CD14-positive monocyte (primary cell): ENCODE data around the gene KDF1. TPM values are rescaled to one million over a fixed set of nuclear protein-coding genes. Genes with fewer than 3 reads are reported as not detected.

Experiments used
- DNase-seq, 3 donors: peaks; one replicate each; pipeline ENCODE4 v3.0.0-alpha.2; 2011 to 2022
- H2AFZ ChIP-seq: 2 replicates; pipeline ENCODE4 v1.6.0; 2012; ENCODE audit warnings: mild to moderate bottlenecking, low read depth, low read length, inconsistent platforms; ENCODE audit not compliant: insufficient read depth, poor library complexity, severe bottlenecking
- H3K27ac ChIP-seq, 2 donors: 1 replicate in 1 of 2; 2 replicates in 1 of 2; pipeline ENCODE4 v1.5.1; 2012 to 2013; ENCODE audit warnings: low read length in 2 of 2, control low read depth in 1 of 2, inconsistent platforms in 1 of 2, low read depth in 1 of 2, mild to moderate bottlenecking in 1 of 2
- H3K27me3 ChIP-seq, 2 donors: one replicate each; pipeline versions ENCODE4 v1.6.0 to v1.6.1; 2011 to 2013; ENCODE audit warnings: low read length in 2 of 2; ENCODE audit not compliant: control insufficient read depth in 2 of 2, insufficient read depth in 2 of 2
- H3K36me3 ChIP-seq, 2 donors: replicated peaks in 1 of 2; 1 replicate in 1 of 2; 2 replicates in 1 of 2; pipeline versions ENCODE4 v1.5.1 to v1.6.1; 2012 to 2013; ENCODE audit warnings: low read length in 2 of 2, control low read depth in 1 of 2, inconsistent platforms in 1 of 2, mild to moderate bottlenecking in 1 of 2; ENCODE audit not compliant: insufficient read depth in 2 of 2, control insufficient read depth in 1 of 2
- H3K4me1 ChIP-seq, 2 donors: 1 replicate in 1 of 2; 2 replicates in 1 of 2; pipeline versions ENCODE4 v1.5.1 to v1.6.1; 2012 to 2013; ENCODE audit warnings: low read length in 2 of 2, control low read depth in 1 of 2, inconsistent platforms in 1 of 2, mild to moderate bottlenecking in 1 of 2, moderate library complexity in 1 of 2; ENCODE audit not compliant: insufficient read depth in 2 of 2, control insufficient read depth in 1 of 2
- H3K4me2 ChIP-seq: replicated peaks from 2 replicates; pipeline ENCODE3; 2012; ENCODE audit warnings: low read length, moderate library complexity, mild to moderate bottlenecking; ENCODE audit not compliant: poor library complexity, severe bottlenecking; ENCODE audit errors: extremely low read depth
- H3K4me3 ChIP-seq, 3 experiments: fragments of 200-600 bp in 1 of 3; sonication (generic) in 1 of 3; replicated peaks in 1 of 3; 1 replicate in 2 of 3; 2 replicates in 1 of 3; pipeline ENCODE4 v1.5.1; 2011 to 2013; ENCODE audit warnings: low read length in 3 of 3, mild to moderate bottlenecking in 3 of 3, control low read depth in 2 of 3, low read depth in 2 of 3, inconsistent platforms in 1 of 3, moderate library complexity in 1 of 3
- H3K79me2 ChIP-seq: 2 replicates; pipeline ENCODE4 v1.6.0; 2012; ENCODE audit warnings: mild to moderate bottlenecking, control low read depth, inconsistent platforms, low read length, moderate library complexity; ENCODE audit not compliant: insufficient read depth
- H3K9ac ChIP-seq: 2 replicates; pipeline ENCODE4 v1.6.0; 2017; ENCODE audit warnings: low read length, mild to moderate bottlenecking; ENCODE audit not compliant: insufficient read depth, poor library complexity, severe bottlenecking
- H3K9me3 ChIP-seq, 2 donors: replicated peaks in 1 of 2; 1 replicate in 1 of 2; 2 replicates in 1 of 2; pipeline versions ENCODE4 v1.5.1 to v1.6.1; 2012 to 2013; ENCODE audit warnings: low read length in 2 of 2, control low read depth in 1 of 2; ENCODE audit not compliant: control insufficient read depth in 1 of 2, insufficient read depth in 1 of 2
- H4K20me1 ChIP-seq: 2 replicates; pipeline ENCODE4 v1.6.0; 2012; ENCODE audit warnings: mild to moderate bottlenecking, low read length, control low read depth, moderate library complexity; ENCODE audit not compliant: insufficient read depth
- H3K27ac Mint-ChIP-seq, 7 donors: one replicate each; pipeline ENCODE4 v1.8.0; 2020; ENCODE audit warnings: mild to moderate bottlenecking in 7 of 7, mixed read lengths in 7 of 7, moderate library complexity in 6 of 7, inconsistent platforms in 2 of 7
- H3K27me3 Mint-ChIP-seq, 3 donors: one replicate each; pipeline ENCODE4 v1.8.0; 2021 to 2022; ENCODE audit warnings: low read depth in 3 of 3, mild to moderate bottlenecking in 3 of 3, mixed read lengths in 3 of 3, moderate library complexity in 3 of 3, inconsistent platforms in 1 of 3
- H3K36me3 Mint-ChIP-seq, 2 donors: one replicate each; pipeline ENCODE4 v1.8.0; 2020; ENCODE audit warnings: mixed read lengths in 2 of 2, inconsistent platforms in 1 of 2, mild to moderate bottlenecking in 1 of 2
- H3K4me1 Mint-ChIP-seq: one replicate; pipeline ENCODE4 v1.8.0; 2020; ENCODE audit warnings: mild to moderate bottlenecking, mixed read lengths
- H3K4me3 Mint-ChIP-seq, 2 donors: one replicate each; pipeline ENCODE4 v1.8.0; 2020; ENCODE audit warnings: mild to moderate bottlenecking in 2 of 2, mixed read lengths in 2 of 2, moderate library complexity in 1 of 2
- H3K9me3 Mint-ChIP-seq, 7 donors: one replicate each; pipeline ENCODE4 v1.8.0; 2020 to 2022; ENCODE audit warnings: mixed read lengths in 7 of 7, mild to moderate bottlenecking in 6 of 7, moderate library complexity in 6 of 7, inconsistent platforms in 2 of 7
- WGBS: methylation state at CpG from one replicate; pipeline ENCODE4 v1.1.5; 2013; ENCODE audit warnings: missing lambda C conversion rate; ENCODE audit not compliant: insufficient coverage; 5-methylcytosine and 5-hydroxymethylcytosine counted together
- intact Hi-C, 2 donors: fragments of 100-400 bp; cut with micrococcal nuclease; formaldehyde crosslinking; loops; one replicate each; pipeline versions ENCODE4 v1.15.0 to v1.15.1; 2023
- polyA plus RNA-seq, 3 donors: library from polyadenylated mRNA; depleted of rRNA in 1 of 3; unstranded in 2 of 3; stranded (reverse) in 1 of 3; fragments of 300-500 nt in 2 of 3; fragments of >200 nt in 1 of 3; fragmentation: Illumina TruSeq in 2 of 3; gene quantifications; 1 replicate in 2 of 3; 2 replicates in 1 of 3; pipeline ENCODE4 v1.2.3, GENCODE V29; 2012 to 2021
- TF ChIP-seq, protein P1 (sequence below): fragments of 200-600 bp; IDR thresholded peaks from one replicate; pipeline ENCODE4 v1.8.0; 2022; ENCODE audit warnings: antibody characterized with exemption, mild to moderate bottlenecking

The KDF1 gene
- polyA plus RNA-seq, 3 donors = not detected

GRCh38 chr1:26915204-26915842 is 44.9 kb downstream of the KDF1 start:
- Histone ChIP-seq H2AFZ (no peak overlapping the region), H3K9me3 (no peaks in the 10 kb centered on the region), H3K27me3 (no peaks in the 10 kb centered on the region), H3K36me3 (no peaks in the 10 kb centered on the region), H3K4me1 (no peaks in the 10 kb centered on the region), H3K4me2 (no peak overlapping the region), H3K27ac (no peak overlapping the region), H4K20me1 (no peaks in the 10 kb centered on the region), H3K9ac (no peak overlapping the region), H3K79me2 (no peaks in the 10 kb centered on the region), H3K4me3 (no peak overlapping the region)
- WGBS = 74% methylated on average over 3 of the region's 5 CpGs
- intact Hi-C loops = no loop called here
- no peak for DNase-seq
- no peaks in the 10 kb centered on the region for H3K9me3 Mint-ChIP-seq
- TF ChIP-seq, protein P1, sequence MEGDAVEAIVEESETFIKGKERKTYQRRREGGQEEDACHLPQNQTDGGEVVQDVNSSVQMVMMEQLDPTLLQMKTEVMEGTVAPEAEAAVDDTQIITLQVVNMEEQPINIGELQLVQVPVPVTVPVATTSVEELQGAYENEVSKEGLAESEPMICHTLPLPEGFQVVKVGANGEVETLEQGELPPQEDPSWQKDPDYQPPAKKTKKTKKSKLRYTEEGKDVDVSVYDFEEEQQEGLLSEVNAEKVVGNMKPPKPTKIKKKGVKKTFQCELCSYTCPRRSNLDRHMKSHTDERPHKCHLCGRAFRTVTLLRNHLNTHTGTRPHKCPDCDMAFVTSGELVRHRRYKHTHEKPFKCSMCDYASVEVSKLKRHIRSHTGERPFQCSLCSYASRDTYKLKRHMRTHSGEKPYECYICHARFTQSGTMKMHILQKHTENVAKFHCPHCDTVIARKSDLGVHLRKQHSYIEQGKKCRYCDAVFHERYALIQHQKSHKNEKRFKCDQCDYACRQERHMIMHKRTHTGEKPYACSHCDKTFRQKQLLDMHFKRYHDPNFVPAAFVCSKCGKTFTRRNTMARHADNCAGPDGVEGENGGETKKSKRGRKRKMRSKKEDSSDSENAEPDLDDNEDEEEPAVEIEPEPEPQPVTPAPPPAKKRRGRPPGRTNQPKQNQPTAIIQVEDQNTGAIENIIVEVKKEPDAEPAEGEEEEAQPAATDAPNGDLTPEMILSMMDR = no peak
- no peaks in the 10 kb centered on the region for H3K36me3 Mint-ChIP-seq
- H3K27ac Mint-ChIP-seq = no peak overlapping the region
- no peak overlapping the region for H3K4me3 Mint-ChIP-seq
- peaks cover 2 to 5% (median 3%) of the 10 kb centered on the region in 3 donors for H3K27me3 Mint-ChIP-seq
- no peaks in the 10 kb centered on the region for H3K4me1 Mint-ChIP-seq

- Histone ChIP-seq H3K4me1 (no peaks in the 10 kb centered on the region), H3K27me3 (no peaks in the 10 kb centered on the region), H3K4me2 (no peak within 1 kb of the TSS), H3K27ac (no peak within 1 kb of the TSS), H3K4me3 (no peak within 1 kb of the TSS), H4K20me1 (no peaks in the 10 kb centered on the region), H3K36me3 (no peaks in the 10 kb centered on the region), H3K9me3 (no peaks in the 10 kb centered on the region), H3K9ac (no peak within 1 kb of the TSS), H2AFZ (no peak within 1 kb of the TSS), H3K79me2 (no peaks in the 10 kb centered on the region)
- Mint-ChIP-seq H3K27me3 (peaks cover 2 to 3% (median 2%) of the 10 kb centered on the region in 3 donors), H3K4me1 (no peaks in the 10 kb centered on the region), H3K27ac (no peak within 1 kb of the TSS), H3K36me3 (no peaks in the 10 kb centered on the region), H3K4me3 (no peak within 1 kb of the TSS), H3K9me3 (no peaks in the 10 kb centered on the region)
- 98% methylated on average over 13 of the region's 16 CpGs for WGBS
- TF ChIP-seq, protein P1 = no peak
- intact Hi-C loops = no loop called here
- no peak for DNase-seq
These were observed 46.3 kb downstream of the KDF1 start, which contains the start of gene NR0B2 for GRCh38 chr1:26913754-26914619. NR0B2 (minus strand) TSS chr1:26913975; CDS start chr1:26913940, 35 bp downstream.
